Stimulated activated CD4-positive, alpha-beta T cell treated with anti-CD3 and anti-CD28 coated beads, Interleukin-1b, Interleukin-23, amount 100 ng/mL, for 48 hours (primary cell): ENCODE measurements around the gene CAMK2N2.
"Not testable (repeated sequence)": the region's sequence is repeated elsewhere in the genome, so short reads cannot be mapped to it uniquely, and the experiment has no call there.

Experiments used
- DNase-seq: peaks from one replicate; pipeline ENCODE4 v3.0.0-alpha.2; 2020

Gene CAMK2N2

GRCh38 chr3:184272269-184272668 is 10.9 kb upstream of the CAMK2N2 start:
- DNase-seq, result no peak

- DNase-seq, result not testable (repeated sequence)
Observed at GRCh38 chr3:184267249-184267648, 5.9 kb upstream of the CAMK2N2 start.

- no peak for DNase-seq
Observed at GRCh38 chr3:184262764-184263179, 1.4 kb upstream of the CAMK2N2 start.

- peak; percentile 29 for DNase-seq
Observed at GRCh38 chr3:184261854-184262763, 756 bp upstream of the CAMK2N2 start.

GRCh38 chr3:184260724-184261269 is 556 bp downstream of the CAMK2N2 start:
- no peak for DNase-seq

- no peak for DNase-seq
Observed at GRCh38 chr3:184259878-184260723, 1.3 kb downstream of the CAMK2N2 start.

GRCh38 chr3:184259396-184259877 is 1.9 kb downstream of the CAMK2N2 start:
- no peak for DNase-seq

- DNase-seq, result no peak
Observed at GRCh38 chr3:184258926-184259325, 2.4 kb downstream of the CAMK2N2 start.

GRCh38 chr3:184257083-184257915 is 4.1 kb downstream of the CAMK2N2 start:
- no peak for DNase-seq

GRCh38 chr3:184255291-184256039 is 5.9 kb downstream of the CAMK2N2 start:
- DNase-seq, result peak; percentile 52

GRCh38 chr3:184250167-184250828 is 11.1 kb downstream of the CAMK2N2 start:
- DNase-seq, result peak; percentile 91

- DNase-seq, result peak; percentile 98
Observed at GRCh38 chr3:184249412-184250166, 11.8 kb downstream of the CAMK2N2 start, which contains the start of gene EEF1AKMT4. Gene EEF1AKMT4, plus strand, starts transcription at chr3:184249672. Its CDS starts 23 bp downstream, at chr3:184249695.

- DNase-seq, result peak; percentile 88
Observed at GRCh38 chr3:184248454-184249411, 12.6 kb downstream of the CAMK2N2 start, which contains the start of gene ALG3. Gene ALG3, minus strand, starts transcription at chr3:184248962. Its CDS starts 22 bp downstream, at chr3:184248940.

GRCh38 chr3:184242297-184242685 is 19.1 kb downstream of the CAMK2N2 start:
- DNase-seq, result no peak

- no peak for DNase-seq
Observed at GRCh38 chr3:184241447-184242296, 19.7 kb downstream of the CAMK2N2 start.

GRCh38 chr3:184241141-184241446 is 20.3 kb downstream of the CAMK2N2 start:
- no peak for DNase-seq

GRCh38 chr3:184240384-184241140 is 20.8 kb downstream of the CAMK2N2 start:
- no peak for DNase-seq
